Kidney (tissue), 14 donors: ENCODE measurements around the gene DST. TPM values are rescaled to one million over a fixed set of nuclear protein-coding genes. Genes with fewer than 3 reads are reported as not detected.

Experiments
- DNase-seq, 5 donors: peaks; one replicate each; pipeline ENCODE4 v3.0.0-alpha.2; 2013 to 2020
- FAIRE-seq: peaks from 2 replicates; lab custom pipeline; 2012; peaks lifted over from hg19 to GRCh38; lab: Jason Lieb, UNC
- H3K27ac ChIP-seq, 2 donors: one replicate each; pipeline ENCODE4 v1.7.0; 2013; ENCODE audit warnings: low read depth in 2 of 2, low read length in 2 of 2, inconsistent platforms in 1 of 2
- H3K27me3 ChIP-seq: one replicate; pipeline ENCODE4 v1.7.1; 2013; ENCODE audit warnings: low read length, inconsistent platforms; ENCODE audit not compliant: control insufficient read depth, insufficient read depth
- H3K36me3 ChIP-seq, 3 donors: one replicate each; pipeline versions ENCODE4 v1.7.0 to v1.7.1; 2013; ENCODE audit warnings: low read length in 3 of 3, control low read depth in 1 of 3, inconsistent platforms in 1 of 3; ENCODE audit not compliant: insufficient read depth in 3 of 3, control insufficient read depth in 2 of 3
- H3K4me1 ChIP-seq, 3 donors: one replicate each; pipeline versions ENCODE4 v1.7.0 to v1.7.1; 2013; ENCODE audit warnings: low read length in 3 of 3, inconsistent platforms in 1 of 3, low read depth in 1 of 3; ENCODE audit not compliant: control insufficient read depth in 2 of 3, insufficient read depth in 2 of 3
- H3K4me3 ChIP-seq, 3 donors: one replicate each; pipeline versions ENCODE4 v1.7.0 to v1.8.1; 2013; ENCODE audit warnings: low read length in 3 of 3, control low read depth in 1 of 3, inconsistent platforms in 1 of 3
- H3K9ac ChIP-seq, 3 donors: one replicate each; pipeline versions ENCODE4 v1.7.0 to v1.7.1; 2013; ENCODE audit warnings: low read length in 3 of 3, control low read depth in 1 of 3, inconsistent platforms in 1 of 3
- H3K9me3 ChIP-seq, 3 donors: one replicate each; pipeline versions ENCODE4 v1.7.0 to v1.7.1; 2013; ENCODE audit warnings: low read length in 3 of 3, control low read depth in 1 of 3, inconsistent platforms in 1 of 3; ENCODE audit not compliant: control insufficient read depth in 2 of 3, insufficient read depth in 1 of 3
- CTCF ChIP-seq: IDR thresholded peaks from 3 replicates; pipeline ENCODE4 v1.5.1; 2012; ENCODE audit warnings: mild to moderate bottlenecking, moderate library complexity, borderline replicate concordance; ENCODE audit not compliant: insufficient read depth; ENCODE audit errors: extremely low read depth
- intact Hi-C: fragments of 100-400 bp; cut with DNase I; formaldehyde crosslinking; loops from one replicate; pipeline ENCODE4 v1.11.1; 2022
- polyA plus RNA-seq: library from polyadenylated mRNA; stranded (reverse); fragments of 350-450 nt; fragmentation: Illumina TruSeq; extraction: RNeasy Lipid Tissue Mini Kit (QIAGEN cat#74804); gene quantifications from one replicate; pipeline ENCODE4 v1.2.3, GENCODE V29; 2014; ENCODE audit warnings: low read depth, low replicate concordance; ENCODE audit not compliant: insufficient read depth
- total RNA-seq: library from RNA; stranded (reverse); fragmentation: NEBNext Ultra II Directional; extraction: Animal tissue kit (Norgen Biotek cat#: 25700); gene quantifications from one replicate; pipeline ENCODE4 v1.2.1, GENCODE V29; 2021
- donor health status: control.
- donor health status: control.
- donor health status: control.
- donor health status: control.
- donor health status: control.
- donor health status: DM: yes; HTN: yes; CAD: no.
- donor health status: Normal renal cell carcinoma (clear cell type).

DST gene
- total and polyA plus RNA-seq, 2 donors from 2014 or later, result 68.2 to 259 TPM

GRCh38 chr6:56624046-56624727 lies 18.5 kb downstream of the DST start:
- H3K36me3 ChIP-seq, result peaks cover 0 to 9% (median 0%) of the 10 kb centered on the region in 3 donors

GRCh38 chr6:56620229-56620868 lies 22.3 kb downstream of the DST start:
- H3K9ac ChIP-seq, result no peak overlapping the region
- DNase-seq, result no peak
- intact Hi-C loops, result no loop called here
- TF ChIP-seq CTCF, result no peak
- no peaks in the 10 kb centered on the region for H3K4me1 ChIP-seq
- no peaks in the 10 kb centered on the region for H3K27me3 ChIP-seq
- no peak overlapping the region for H3K27ac ChIP-seq
- no peak for FAIRE-seq
- no peak overlapping the region for H3K4me3 ChIP-seq
- H3K9me3 ChIP-seq, result no peaks in the 10 kb centered on the region
- peaks cover 0 to 9% (median 0%) of the 10 kb centered on the region in 3 donors for H3K36me3 ChIP-seq

More at GRCh38 chr6:56624046-56624727, 18.5 kb downstream of the DST start:
- Histone ChIP-seq H3K4me1 (no peaks in the 10 kb centered on the region), H3K9ac (no peak overlapping the region), H3K27ac (no peak overlapping the region), H3K4me3 (no peak overlapping the region), H3K27me3 (no peaks in the 10 kb centered on the region), H3K9me3 (no peaks in the 10 kb centered on the region)
- no peak for TF ChIP-seq CTCF
- FAIRE-seq (peak; percentile 81), DNase-seq (peak in 2 of 5 donors; percentile 5 to 15)
- intact Hi-C loops, result no loop called here

GRCh38 chr6:56618050-56618449 lies 24.6 kb downstream of the DST start:
- no peaks in the 10 kb centered on the region for H3K27me3 ChIP-seq
- H3K27ac ChIP-seq, result no peak overlapping the region
- DNase-seq (no peak), FAIRE-seq (no peak)
- no peaks in the 10 kb centered on the region for H3K4me1 ChIP-seq
- H3K9ac ChIP-seq, result no peak overlapping the region
- intact Hi-C loops, result no loop called here
- no peaks in the 10 kb centered on the region for H3K9me3 ChIP-seq
- TF ChIP-seq CTCF, result no peak
- H3K4me3 ChIP-seq, result no peak overlapping the region
- peaks cover 0 to 9% (median 0%) of the 10 kb centered on the region in 3 donors for H3K36me3 ChIP-seq
